HG03432 (cell line): ENCODE results near the gene TEDC2.
"Not testable (repeated sequence)": the region's sequence is repeated elsewhere in the genome, so short reads cannot be mapped to it uniquely, and the experiment has no call there.

Source experiments
- ATAC-seq: cut with Tn5 transposase; IDR thresholded peaks from one replicate; pipeline ENCODE4 v1.9.1; 2021; ENCODE audit warnings: mild to moderate bottlenecking, moderate library complexity; ENCODE audit not compliant: unreplicated experiment

Gene TEDC2

GRCh38 chr16:2437032-2437790, 22.7 kb upstream of the TEDC2 start:
- ATAC-seq = no peak

- no peak for ATAC-seq
Measured at GRCh38 chr16:2438121-2438520, 21.8 kb upstream of the TEDC2 start.

- no peak for ATAC-seq
Measured at GRCh38 chr16:2439598-2439997, 20.3 kb upstream of the TEDC2 start.

GRCh38 chr16:2441143-2441804, 18.6 kb upstream of the TEDC2 start:
- ATAC-seq = not testable (repeated sequence)

GRCh38 chr16:2443555-2443954, 16.4 kb upstream of the TEDC2 start:
- no peak for ATAC-seq

- no peak for ATAC-seq
Measured at GRCh38 chr16:2447920-2448583, 11.9 kb upstream of the TEDC2 start.

- no peak for ATAC-seq
Measured at GRCh38 chr16:2449118-2449517, 10.8 kb upstream of the TEDC2 start.

GRCh38 chr16:2450535-2450934, 9.4 kb upstream of the TEDC2 start:
- ATAC-seq = no peak

- no peak for ATAC-seq
Measured at GRCh38 chr16:2450975-2451381, 8.9 kb upstream of the TEDC2 start.

GRCh38 chr16:2451851-2452320, 8.0 kb upstream of the TEDC2 start:
- ATAC-seq = no peak

GRCh38 chr16:2452650-2453049, 7.3 kb upstream of the TEDC2 start:
- no peak for ATAC-seq

GRCh38 chr16:2455081-2455845, 4.6 kb upstream of the TEDC2 start:
- no peak for ATAC-seq

- ATAC-seq = no peak
Measured at GRCh38 chr16:2456551-2457153, 3.3 kb upstream of the TEDC2 start.

GRCh38 chr16:2457267-2457666, 2.6 kb upstream of the TEDC2 start:
- no peak for ATAC-seq

GRCh38 chr16:2457946-2458345, 2.0 kb upstream of the TEDC2 start:
- no peak for ATAC-seq

- ATAC-seq = peak; percentile 2
Measured at GRCh38 chr16:2458887-2459646, 842 bp upstream of the TEDC2 start.

GRCh38 chr16:2460391-2460713, 443 bp downstream of the TEDC2 start:
- peak; percentile 14 for ATAC-seq

GRCh38 chr16:2460916-2461315, 1.0 kb downstream of the TEDC2 start:
- ATAC-seq = no peak

GRCh38 chr16:2462031-2462866, 2.3 kb downstream of the TEDC2 start:
- ATAC-seq = no peak
